Central memory CD4-positive, alpha-beta T cell (primary cell): ENCODE measurements around the gene CCDC50.

ENCODE experiments used
- DNase-seq: peaks from one replicate; pipeline ENCODE4 v3.0.0; 2022

Gene CCDC50

DNA sequence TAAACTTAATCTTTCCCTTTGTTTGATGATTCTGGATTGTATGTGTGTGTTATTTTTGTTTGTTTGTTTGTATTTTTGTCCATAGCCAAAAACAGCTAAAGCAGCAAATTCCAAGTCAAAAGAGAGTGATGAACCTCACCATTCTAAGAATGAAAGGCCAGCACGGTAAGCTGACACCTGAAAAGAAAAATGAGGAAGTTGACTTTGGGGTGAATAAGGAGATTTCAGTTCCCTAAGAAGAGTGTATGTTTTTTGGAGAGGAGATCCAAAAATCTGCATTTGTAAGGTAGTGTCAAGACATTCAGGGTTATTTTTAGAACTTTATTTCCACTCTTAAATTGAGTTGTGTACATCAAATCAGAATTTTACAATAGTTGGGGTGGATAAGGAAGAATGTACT is 53.5 kb downstream of the CCDC50 start:
- no peak for DNase-seq

DNA sequence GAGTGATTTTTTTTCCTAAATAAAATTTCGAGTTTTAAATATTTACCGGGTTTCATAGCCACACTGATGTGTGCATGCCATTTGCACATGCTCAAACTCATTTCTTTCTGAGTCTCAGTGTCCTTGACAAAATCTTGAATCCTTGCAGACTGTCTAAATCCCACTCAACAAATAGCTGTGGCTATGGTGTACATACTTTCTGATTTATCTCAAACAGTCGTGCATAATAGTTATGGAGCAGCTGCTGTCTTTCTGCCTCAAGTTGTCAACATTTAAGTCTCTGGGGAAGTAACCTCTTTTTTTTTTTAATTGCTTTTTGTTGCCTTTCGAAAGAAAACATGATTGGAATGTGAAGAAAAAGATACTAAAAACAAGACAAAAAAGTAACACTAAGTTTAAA is 53.9 kb downstream of the CCDC50 start:
- DNase-seq = no peak

DNA sequence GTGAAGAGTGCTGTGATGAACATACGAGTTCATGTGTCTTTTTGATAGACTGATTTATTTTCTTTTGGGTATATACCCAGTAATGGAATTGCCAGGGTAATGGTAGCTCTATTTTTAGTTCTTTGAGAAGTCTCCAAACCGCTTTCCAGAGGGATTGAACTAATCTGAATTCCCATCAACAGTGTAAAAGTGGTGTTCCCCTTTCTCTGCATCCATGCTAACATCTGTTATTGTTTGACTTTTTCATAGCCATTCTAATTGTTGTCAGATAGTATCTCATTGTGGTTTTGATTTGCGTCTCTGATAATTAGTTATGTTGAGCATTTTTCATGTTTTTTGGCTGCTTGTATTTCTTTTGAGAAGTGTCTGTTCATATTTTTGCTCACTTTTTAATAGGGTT is 55.9 kb downstream of the CCDC50 start:
- DNase-seq = no peak

GRCh38 chr3:191387441-191388077 is 58.4 kb downstream of the CCDC50 start:
- DNase-seq = no peak

DNA sequence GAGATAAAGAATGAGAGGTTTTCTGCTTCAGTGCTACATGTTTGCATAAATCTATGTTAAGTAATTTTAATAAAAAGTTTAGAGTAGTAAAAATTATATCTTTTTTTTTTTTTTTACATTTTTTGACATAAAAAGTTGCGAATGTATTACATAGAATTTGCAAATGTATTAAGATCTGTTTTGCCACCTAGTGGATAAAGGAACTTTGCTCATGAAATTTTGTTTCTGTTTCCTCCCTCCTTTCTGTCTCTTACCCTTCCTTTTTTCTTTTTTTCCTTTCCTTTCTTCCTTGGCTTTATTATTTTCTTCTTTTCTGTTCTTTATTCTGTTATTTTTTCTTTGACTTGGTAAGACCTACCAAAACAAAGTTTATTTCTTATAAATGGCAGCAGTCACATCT is 59.6 kb downstream of the CCDC50 start:
- no peak for DNase-seq

GRCh38 chr3:191390580-191390979 is 61.4 kb downstream of the CCDC50 start:
- no peak for DNase-seq

GRCh38 chr3:191391861-191392808 is 62.9 kb downstream of the CCDC50 start:
- DNase-seq = no peak

GRCh38 chr3:191393146-191393545 is 64.0 kb downstream of the CCDC50 start:
- DNase-seq = no peak

- no peak for DNase-seq
Observed at GRCh38 chr3:191397771-191398170, 68.6 kb downstream of the CCDC50 start.

GRCh38 chr3:191398607-191399006 is 69.4 kb downstream of the CCDC50 start:
- no peak for DNase-seq

DNA sequence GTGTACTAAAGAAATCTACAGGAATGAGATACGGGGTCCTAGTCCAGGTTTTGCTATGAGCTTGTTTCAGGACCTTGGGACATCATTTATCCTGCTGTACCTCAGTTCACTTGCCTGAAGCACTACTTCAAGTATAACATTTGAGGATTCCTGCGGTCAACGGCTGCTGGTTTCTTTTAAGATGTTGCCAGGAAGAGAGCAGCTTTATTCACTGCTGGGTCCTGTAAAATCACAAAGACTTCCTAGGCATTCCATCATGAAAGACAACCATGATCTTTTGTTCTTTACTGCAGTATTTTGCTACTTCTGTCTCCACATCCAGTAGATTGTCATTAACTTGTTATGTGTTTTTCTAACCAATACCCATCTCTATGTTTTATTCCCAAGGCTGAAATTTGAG is 70.7 kb downstream of the CCDC50 start:
- no peak for DNase-seq

GRCh38 chr3:191401775-191402357 is 72.7 kb downstream of the CCDC50 start:
- no peak for DNase-seq

DNA sequence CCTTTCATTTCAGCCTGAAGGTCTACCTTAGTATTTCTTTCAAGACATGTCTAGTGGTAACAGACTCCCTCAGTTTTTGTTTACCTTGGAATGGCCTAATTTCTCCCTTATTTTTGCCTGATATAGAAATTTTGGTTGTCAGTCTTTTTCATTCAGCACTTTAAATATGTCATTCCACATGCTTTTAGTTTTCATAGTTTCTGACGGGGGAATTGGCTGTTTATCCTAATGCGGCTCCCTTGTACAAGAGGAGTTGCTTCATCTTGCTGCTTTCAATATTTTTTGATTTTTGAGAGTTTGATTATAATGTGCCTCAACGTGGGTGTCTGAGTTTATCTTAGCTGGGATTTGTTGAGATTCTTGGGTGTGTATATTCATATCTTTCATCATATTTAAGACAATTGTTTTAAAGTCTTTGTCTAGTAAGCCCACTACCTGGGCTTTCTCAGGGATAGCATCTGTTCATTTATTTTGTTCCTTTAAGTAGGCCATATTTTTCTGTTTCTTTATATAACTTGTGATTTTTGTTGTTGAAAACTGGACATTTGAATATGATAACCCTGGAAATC is 80.7 kb downstream of the CCDC50 start:
- no peak for DNase-seq

DNA sequence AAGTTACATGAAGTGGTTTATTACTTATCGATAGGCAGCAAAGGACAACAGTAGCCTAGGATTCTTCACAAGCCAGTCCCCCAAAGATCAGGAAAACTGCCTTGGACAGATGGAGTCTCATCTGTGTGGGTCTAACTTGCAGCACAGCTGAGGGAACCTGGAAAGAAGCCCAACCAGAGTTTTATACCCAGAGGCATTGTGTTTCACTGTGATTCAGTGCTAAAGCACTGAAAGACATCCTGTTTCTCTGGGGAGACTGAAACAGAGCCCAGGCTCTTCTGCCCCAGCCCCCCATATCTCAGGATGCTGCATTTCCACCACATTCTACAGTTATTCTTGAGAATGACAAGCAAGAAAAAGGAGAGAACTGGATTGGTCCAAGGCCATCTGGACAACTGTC is 83.6 kb downstream of the CCDC50 start:
- no peak for DNase-seq

GRCh38 chr3:191414286-191414685 is 85.1 kb downstream of the CCDC50 start:
- no peak for DNase-seq

GRCh38 chr3:191414732-191415131 is 85.5 kb downstream of the CCDC50 start:
- no peak for DNase-seq

DNA sequence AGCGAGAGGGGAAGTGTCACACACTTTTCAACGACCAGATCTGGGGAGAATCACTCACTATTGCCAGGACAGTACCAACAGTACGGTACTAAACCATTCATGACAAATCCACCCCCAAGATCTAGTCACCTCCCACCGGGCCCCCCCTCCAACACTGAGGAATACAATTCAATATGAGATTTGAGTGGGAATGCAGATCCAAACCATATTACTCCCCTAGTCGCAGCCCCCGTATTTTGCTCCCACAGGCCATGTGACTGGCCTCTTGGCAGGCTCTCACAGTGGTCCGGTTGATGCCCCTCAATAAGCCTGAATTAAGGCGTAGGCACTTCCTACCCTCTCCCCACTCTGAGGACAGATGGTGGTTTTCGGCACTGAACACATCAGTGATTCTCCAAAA is 86.4 kb downstream of the CCDC50 start:
- no peak for DNase-seq

- no peak for DNase-seq
Observed at GRCh38 chr3:191417457-191417729, 88.2 kb downstream of the CCDC50 start.

DNA sequence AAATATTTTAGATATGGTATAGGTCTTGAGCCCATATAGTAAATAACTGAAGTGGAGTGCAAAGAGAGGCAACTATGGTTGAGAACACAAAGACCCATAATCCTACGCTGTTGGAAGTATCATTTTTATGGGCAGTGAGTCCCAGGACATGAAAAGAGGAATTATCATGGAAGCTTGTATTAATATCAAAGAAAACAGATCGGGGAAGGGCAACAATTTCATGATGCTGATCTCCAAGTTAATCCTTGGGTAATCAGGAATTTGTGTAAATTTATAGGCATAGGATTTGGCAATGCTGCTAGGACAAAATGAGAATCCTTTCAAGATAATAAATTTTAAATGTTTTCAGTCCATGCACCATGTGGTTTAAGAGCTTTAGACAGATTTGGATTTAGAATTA is 91.6 kb downstream of the CCDC50 start:
- DNase-seq = no peak

DNA sequence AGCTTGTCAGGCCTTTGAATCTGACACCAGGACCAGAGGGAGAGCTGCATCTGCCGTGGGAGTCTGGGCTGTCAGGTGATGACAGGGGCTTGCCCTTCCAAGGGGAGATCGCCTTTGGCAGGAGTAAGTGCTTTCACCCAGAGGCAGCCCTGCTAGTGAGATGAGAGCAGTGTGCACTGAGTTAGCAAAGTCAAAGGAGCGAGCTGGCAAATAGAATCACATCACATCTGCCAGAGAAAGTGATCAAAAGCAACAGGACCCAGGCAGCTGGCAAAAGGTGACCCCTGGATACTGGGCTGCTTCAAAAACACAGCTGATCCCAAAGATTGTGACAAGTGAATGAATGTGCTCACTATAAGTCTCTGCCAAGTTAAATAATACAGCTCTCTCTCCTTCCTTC is 95.7 kb downstream of the CCDC50 start:
- DNase-seq = no peak

- no peak for DNase-seq
Observed at GRCh38 chr3:191425322-191425734, 96.1 kb downstream of the CCDC50 start.

DNA sequence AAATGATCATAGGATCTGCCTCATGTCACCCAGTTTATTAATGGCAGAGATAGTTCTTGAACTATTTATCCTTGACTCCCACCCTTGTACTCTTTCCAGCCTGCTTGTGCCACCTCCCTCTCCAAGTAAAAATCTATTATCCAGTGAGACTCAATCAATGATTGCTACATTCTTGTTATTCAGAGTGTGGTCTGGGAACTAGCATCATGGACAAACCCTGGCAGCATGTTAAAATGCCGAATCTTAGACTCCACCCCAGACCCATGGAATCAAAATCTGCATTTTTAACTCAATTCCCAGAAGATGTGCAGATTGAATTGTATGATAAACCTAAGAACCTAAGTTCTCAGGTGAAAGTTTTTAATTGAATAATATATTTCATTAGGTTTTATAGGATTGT is 97.1 kb downstream of the CCDC50 start:
- DNase-seq = no peak

GRCh38 chr3:191428177-191428576 is 99.0 kb downstream of the CCDC50 start:
- no peak for DNase-seq

- DNase-seq = no peak
Observed at GRCh38 chr3:191430103-191430502, 100.9 kb downstream of the CCDC50 start.
